K562 (cell line): ENCODE results near the gene CLDN5. TPM values are rescaled to one million over a fixed set of nuclear protein-coding genes. Genes with fewer than 3 reads are reported as not detected.

Experiments used
- ATF2 ChIP-seq: sonication (generic); formaldehyde crosslinking; IDR thresholded peaks from 2 replicates; pipeline ENCODE4 v1.8.1; 2022; ENCODE audit warnings: missing genetic modification reagents
- FOXO4 ChIP-seq: fragments of 450-650 bp; formaldehyde crosslinking; IDR thresholded peaks from 2 replicates; pipeline ENCODE4 v1.4.0; 2020; ENCODE audit warnings: mild to moderate bottlenecking, moderate library complexity
- GATAD2B ChIP-seq: fragments of 450-650 bp; IDR thresholded peaks from 2 replicates; pipeline ENCODE4 v1.6.1; 2017; ENCODE audit warnings: mild to moderate bottlenecking, borderline replicate concordance
- HMGXB4 ChIP-seq: sonication (generic); formaldehyde crosslinking; IDR thresholded peaks from 2 replicates; pipeline ENCODE4 v1.8.1; 2023; ENCODE audit warnings: mild to moderate bottlenecking, missing genetic modification reagents
- MTA1 ChIP-seq: fragments of 450-650 bp; IDR thresholded peaks from 2 replicates; pipeline ENCODE4 v1.6.1; 2017; ENCODE audit warnings: borderline replicate concordance
- NCOA2 ChIP-seq, 2 experiments: fragments of 450-650 bp; IDR thresholded peaks; 2 replicates each; pipeline ENCODE4 v1.6.1; 2018; ENCODE audit warnings: mild to moderate bottlenecking in 2 of 2, moderate library complexity in 1 of 2; ENCODE audit not compliant: partially characterized antibody in 2 of 2
- NFIC ChIP-seq: fragments of 450-650 bp; IDR thresholded peaks from 2 replicates; pipeline ENCODE4 v1.6.1; 2017; ENCODE audit warnings: mild to moderate bottlenecking, inconsistent platforms
- NR1H2 ChIP-seq: sonication (generic); formaldehyde crosslinking; IDR thresholded peaks from 2 replicates; pipeline ENCODE4 v1.4.0; 2020; ENCODE audit warnings: mild to moderate bottlenecking, missing genetic modification reagents
- PATZ1 ChIP-seq: fragments of 250-450 bp; sonication (Bioruptor Pico); IDR thresholded peaks from 2 replicates; pipeline ENCODE4 v1.5.0; 2020; ENCODE audit warnings: mild to moderate bottlenecking, borderline replicate concordance
- RAD21 ChIP-seq, 2 experiments: fragments of 250-450 bp in 1 of 2; fragments of 450-650 bp in 1 of 2; sonication (Bioruptor Pico) in 1 of 2; formaldehyde crosslinking in 1 of 2; IDR thresholded peaks in 1 of 2; conservative IDR thresholded peaks in 1 of 2; 2 replicates each; pipeline versions ENCODE4 v1.4.0 to v1.8.0; 2020 to 2022; ENCODE audit warnings: mild to moderate bottlenecking in 2 of 2, moderate library complexity in 1 of 2
- SIRT6 ChIP-seq: IDR thresholded peaks from one replicate; pipeline ENCODE4 v1.6.1; 2012; ENCODE audit warnings: low read depth, mild to moderate bottlenecking, control low read depth, inconsistent platforms, low read length, moderate library complexity
- TBL1XR1 ChIP-seq, 2 experiments: IDR thresholded peaks; 2 replicates each; pipeline ENCODE4 v1.6.1; 2012; ENCODE audit warnings: improper control_type of control experiment in 2 of 2, low read length in 2 of 2, mild to moderate bottlenecking in 1 of 2
- ZBTB43 ChIP-seq: sonication (generic); formaldehyde crosslinking; IDR thresholded peaks from 2 replicates; pipeline ENCODE4 v1.8.0; 2023; ENCODE audit warnings: mild to moderate bottlenecking, missing genetic modification reagents
- ZKSCAN3 ChIP-seq: fragments of 250-450 bp; sonication (Bioruptor Pico); IDR thresholded peaks from 2 replicates; pipeline ENCODE4 v1.4.0; 2020
- ZNF124 ChIP-seq: sonication (generic); formaldehyde crosslinking; IDR thresholded peaks from 2 replicates; pipeline ENCODE4 v1.8.1; 2022; ENCODE audit warnings: missing genetic modification reagents
- ZNF165 ChIP-seq: fragments of 250-450 bp; sonication (Bioruptor Pico); IDR thresholded peaks from 2 replicates; pipeline ENCODE4 v1.4.0; 2020; ENCODE audit warnings: borderline replicate concordance
- ZNF354B ChIP-seq: fragments of 250-450 bp; sonication (Bioruptor Pico); IDR thresholded peaks from 2 replicates; pipeline ENCODE4 v1.4.0; 2020
- ZSCAN29 ChIP-seq: fragments of 450-650 bp; IDR thresholded peaks from 2 replicates; pipeline ENCODE4 v1.6.1; 2017
- polyA plus RNA-seq, 8 experiments: library from polyadenylated mRNA; depleted of rRNA in 4 of 8; stranded (reverse) in 5 of 8; unstranded in 3 of 8; fragments of >200 nt; fragmentation: Nextera tagmentation in 2 of 8; fragmentation: Illumina TruSeq in 1 of 8; extraction: Ambion mirVana in 2 of 8; extraction: Trizol in 1 of 8; gene quantifications; 2 replicates each; pipeline versions ENCODE4 v1.2.1 to v1.2.3, GENCODE V29; 2011 to 2014; ENCODE audit warnings: inconsistent platforms in 1 of 8, missing spikeins in 1 of 8
- total RNA-seq, 7 experiments: library from RNA; depleted of rRNA in 6 of 7; stranded (reverse); fragments of >200 nt in 6 of 7; fragmentation: Illumina TruSeq in 2 of 7; extraction: Trizol in 2 of 7; gene quantifications; 2 replicates each; pipeline versions ENCODE4 v1.2.1 to v1.2.3, GENCODE V29; 2011 to 2021; ENCODE audit warnings: low replicate concordance in 1 of 7

The CLDN5 gene
- total and polyA plus RNA-seq, 9 of the 15 experiments (the other 6 are each of a cell fraction or from before 2014, with no cell fraction given), result 0.20 TPM; not detected in 8

GRCh38 chr22:19508024-19508776 lies 16.0 kb downstream of the CLDN5 start (continued):
- TF ChIP-seq ZNF354B (CRISPR knock-in tag) (no peak), GATAD2B (no peak), NFIC (no peak), ZSCAN29 (no peak), HMGXB4 (CRISPR knock-in tag) (no peak), RAD21 (CRISPR knock-in tag; conservative IDR thresholded peaks at IDR 0.05 in 1 of 2, IDR thresholded peaks at IDR 0.05 in 1 of 2) (0 out of 4 replicates have a peak, but pooled peaks of 1 of the 2 experiments have one; percentile 3), MTA1 (no peak), NCOA2 (IDR thresholded peaks at IDR 0.05; ENCODE audit: partially characterized antibody in 2 of 2) (no peak), PATZ1 (0 out of 2 replicates have a peak, but pooled peaks have one; percentile 15), ATF2 (CRISPR knock-in tag) (no peak), ZNF124 (CRISPR knock-in tag) (no peak), ZKSCAN3 (CRISPR knock-in tag) (no peak), ZNF165 (no peak), SIRT6 (no peak), ZBTB43 (CRISPR knock-in tag) (no peak), FOXO4 (CRISPR knock-in tag) (no peak), NR1H2 (CRISPR knock-in tag) (no peak), TBL1XR1 (IDR thresholded peaks at IDR 0.05; ENCODE audit: low read length in 2 of 2) (no peak)
